HG02938 (cell line): ENCODE data around the gene ARL9.
"Not testable (repeated sequence)": the region's sequence is repeated elsewhere in the genome, so short reads cannot be mapped to it uniquely, and the experiment has no call there.

Source experiments
- ATAC-seq: cut with Tn5 transposase; IDR thresholded peaks from one replicate; pipeline ENCODE4 v1.9.1; 2021; ENCODE audit warnings: mild to moderate bottlenecking, moderate library complexity; ENCODE audit not compliant: unreplicated experiment

ARL9 gene, protein sequence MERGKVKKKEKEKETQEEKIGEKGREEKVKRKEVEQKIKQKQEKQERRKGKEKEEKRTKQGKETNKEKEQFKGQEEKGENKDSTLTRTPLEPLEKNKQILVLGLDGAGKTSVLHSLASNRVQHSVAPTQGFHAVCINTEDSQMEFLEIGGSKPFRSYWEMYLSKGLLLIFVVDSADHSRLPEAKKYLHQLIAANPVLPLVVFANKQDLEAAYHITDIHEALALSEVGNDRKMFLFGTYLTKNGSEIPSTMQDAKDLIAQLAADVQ

DNA sequence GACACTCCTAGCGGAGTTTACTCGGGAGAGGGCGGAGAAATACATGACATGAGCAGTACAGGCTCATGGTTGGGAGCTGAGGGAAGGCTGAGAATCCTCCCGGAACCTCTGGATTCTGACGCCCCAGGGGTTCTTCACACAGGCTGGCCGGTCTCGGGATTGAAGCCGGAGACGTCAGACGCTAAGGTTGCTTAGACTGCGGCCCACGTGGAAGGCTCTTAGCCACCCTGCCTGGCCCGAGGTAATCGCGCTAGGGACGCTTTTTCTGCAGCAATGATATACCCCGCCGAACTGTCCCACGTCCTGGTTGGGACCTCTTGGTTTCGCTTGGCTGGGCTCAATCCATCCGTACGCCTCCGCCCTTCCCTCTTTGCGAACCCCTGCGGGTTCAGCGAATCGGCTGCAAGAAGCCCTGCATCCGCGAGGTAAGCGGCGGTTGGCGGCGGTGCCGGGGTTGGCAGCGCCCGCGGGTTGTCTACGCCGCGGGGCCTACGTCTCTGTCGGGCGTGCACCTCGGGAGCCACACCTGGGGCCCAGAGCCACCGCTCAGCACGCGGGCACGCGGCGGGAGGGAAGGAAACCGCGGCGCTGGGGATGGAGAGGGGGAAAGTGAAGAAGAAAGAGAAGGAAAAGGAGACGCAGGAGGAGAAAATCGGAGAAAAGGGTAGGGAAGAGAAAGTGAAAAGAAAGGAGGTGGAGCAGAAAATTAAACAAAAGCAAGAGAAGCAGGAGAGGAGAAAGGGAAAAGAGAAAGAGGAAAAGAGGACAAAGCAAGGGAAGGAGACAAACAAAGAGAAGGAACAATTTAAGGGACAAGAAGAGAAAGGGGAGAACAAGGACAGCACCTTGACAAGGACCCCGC, at the start of gene ARL9:
ARL9 (plus strand) TSS at position 523 of the 862 bp plus-strand sequence; CDS start at position 595, 72 bp downstream.
- peak; percentile 44 for ATAC-seq

DNA sequence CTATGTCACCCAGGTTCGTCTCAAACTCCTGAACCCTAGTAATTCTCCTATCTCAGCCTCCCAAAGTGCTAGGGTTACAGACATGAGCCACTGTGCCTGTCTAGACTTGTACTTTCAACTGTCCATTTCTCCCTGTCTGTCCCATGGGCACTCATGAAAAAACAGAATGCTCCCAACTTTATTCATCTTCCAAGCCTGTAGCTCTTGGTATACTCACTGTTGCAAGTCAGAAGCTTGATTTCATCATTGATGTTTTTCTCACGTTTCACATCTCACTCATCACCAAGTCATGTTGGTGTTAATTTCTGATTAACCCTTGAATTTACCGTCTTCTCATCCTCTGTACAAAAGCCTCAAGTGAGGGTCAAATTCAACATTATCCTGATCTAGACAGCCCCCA, 45.5 kb upstream of the ARL9 start:
- no peak for ATAC-seq

GRCh38 chr4:56462157-56462556, 43.4 kb upstream of the ARL9 start:
- no peak for ATAC-seq

DNA sequence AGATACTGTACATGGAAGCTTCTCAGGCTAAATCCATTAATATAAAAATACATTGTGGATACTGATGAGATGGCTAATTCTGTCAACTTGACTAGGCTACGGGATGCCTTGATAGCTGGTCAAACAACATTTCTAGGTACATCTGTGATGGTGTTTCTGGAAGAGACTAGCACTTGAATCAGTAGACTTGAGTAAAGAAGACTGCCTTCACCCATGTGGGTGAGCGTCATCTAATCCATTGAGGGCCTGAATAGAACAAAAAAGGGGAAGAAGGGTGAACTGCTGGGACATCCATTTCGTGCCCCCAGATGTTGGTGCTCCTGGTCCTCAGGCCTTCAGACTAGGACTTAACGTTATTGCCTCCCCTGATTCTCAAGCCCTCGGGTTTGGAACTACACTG, 41.9 kb upstream of the ARL9 start:
- ATAC-seq, result no peak

DNA sequence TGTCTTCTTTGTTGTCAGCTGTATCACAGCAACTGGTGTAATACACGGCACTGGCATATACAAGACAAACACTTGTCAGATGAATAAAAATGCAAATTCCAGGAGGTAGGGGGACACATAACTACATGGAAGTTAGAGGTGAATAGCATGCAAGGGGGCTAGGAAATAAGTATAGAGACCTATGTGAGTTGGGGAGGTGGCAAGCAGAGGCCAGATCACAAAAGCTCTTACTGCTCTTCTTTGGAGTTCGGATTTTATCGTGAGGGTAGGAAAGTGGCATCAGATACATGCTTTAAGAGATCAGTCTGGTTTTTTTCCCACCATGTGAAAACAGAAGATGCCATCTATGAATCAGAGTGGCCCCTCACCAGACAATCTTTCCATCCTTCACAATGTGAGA, 41.0 kb upstream of the ARL9 start:
- ATAC-seq, result no peak

DNA sequence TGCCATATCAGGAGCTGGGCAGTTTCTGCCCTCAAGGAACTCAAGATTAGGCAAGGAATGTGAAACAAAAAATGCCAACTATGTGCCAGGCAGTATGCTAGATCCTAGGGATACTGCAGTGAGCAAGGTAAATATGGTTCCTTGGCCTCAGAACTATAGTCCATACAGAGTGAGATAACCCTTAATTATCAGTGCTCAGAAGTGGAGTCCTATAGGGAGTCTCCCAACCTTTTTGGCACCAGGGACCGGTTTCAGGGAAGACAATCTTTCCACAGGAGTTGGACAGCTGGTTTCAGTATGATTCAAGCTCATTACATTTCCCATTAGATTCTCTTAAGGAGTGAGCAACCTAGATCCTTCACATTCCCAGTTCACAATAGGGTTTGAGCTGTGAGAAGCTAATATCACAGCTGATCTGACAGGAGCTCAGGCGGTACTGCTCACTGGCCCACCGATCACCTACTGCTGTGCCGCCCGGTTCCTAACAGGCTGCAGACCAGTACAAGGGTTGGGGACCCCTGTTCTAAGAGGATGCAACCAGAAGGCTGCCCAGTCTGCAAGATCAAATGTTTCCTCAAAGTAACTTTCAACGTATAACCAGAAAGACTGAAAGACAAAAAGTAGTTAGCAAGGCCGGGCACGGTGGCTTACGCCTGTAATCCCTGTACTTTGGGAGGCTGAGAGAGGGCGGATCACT, 39.8 kb upstream of the ARL9 start:
- no peak for ATAC-seq

DNA sequence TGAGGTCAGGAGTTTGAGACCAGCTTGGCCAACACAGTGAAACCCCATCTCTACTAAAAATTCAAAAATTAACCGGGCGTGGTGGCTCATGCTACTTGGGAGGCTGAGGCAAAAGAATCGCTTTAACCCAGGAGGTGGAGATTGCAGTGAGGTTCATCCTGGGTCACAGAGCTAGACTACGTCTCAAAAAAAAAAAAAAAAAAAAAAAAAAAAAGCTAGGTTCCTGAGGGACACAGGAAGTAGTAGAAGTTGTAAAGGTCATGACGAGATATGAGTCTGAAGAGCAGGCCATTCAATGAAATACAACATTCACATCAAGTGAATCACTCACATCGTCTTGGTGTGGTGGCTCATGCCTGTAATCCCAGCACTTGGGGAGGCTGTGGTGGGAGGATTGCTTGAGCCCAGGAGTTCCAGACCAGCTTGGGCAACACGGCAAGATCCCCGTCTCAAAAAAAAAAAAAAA, 39.3 kb upstream of the ARL9 start:
- not testable (repeated sequence) for ATAC-seq

DNA sequence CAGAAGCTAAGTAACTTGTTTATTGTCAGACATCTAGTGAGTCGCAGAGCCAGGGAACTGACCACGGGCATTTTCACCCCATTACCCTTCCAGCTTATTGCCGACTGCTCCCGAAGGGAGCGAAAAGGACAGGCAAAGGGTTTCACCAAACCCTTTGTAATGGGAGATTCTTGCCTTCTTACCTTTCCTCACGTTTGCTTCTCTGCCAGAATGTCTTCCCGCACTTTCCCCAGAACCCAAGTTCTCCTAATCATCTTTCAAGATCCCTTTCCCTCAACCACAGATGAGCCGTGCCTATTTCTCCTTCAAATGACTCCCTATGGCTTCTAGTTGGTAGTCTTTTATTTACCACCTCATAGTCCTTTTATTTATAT, 38.7 kb upstream of the ARL9 start:
- ATAC-seq, result no peak

GRCh38 chr4:56467284-56468096, 38.1 kb upstream of the ARL9 start, which contains the start of gene SRP72:
Gene SRP72 (plus strand): TSS chr4:56467617. CDS start chr4:56467636, 19 bp downstream.
- ATAC-seq, result peak; percentile 94

DNA sequence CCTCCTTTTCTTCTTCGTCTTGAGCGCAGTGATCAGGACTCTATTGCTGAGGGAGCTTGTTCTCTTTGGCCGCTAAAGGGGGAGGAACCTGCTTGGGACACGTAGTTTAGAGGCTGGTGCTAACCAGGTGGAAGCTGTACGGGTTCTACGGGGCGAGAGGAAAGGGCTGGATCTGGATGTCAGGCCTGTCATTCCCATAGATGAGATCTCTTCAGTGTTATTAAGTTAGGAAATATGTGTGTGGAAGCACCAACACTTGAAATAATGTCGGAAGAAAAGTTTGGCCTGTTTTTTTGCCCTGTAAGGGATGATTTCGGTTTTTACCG, 37.5 kb upstream of the ARL9 start:
- peak; percentile 37 for ATAC-seq

DNA sequence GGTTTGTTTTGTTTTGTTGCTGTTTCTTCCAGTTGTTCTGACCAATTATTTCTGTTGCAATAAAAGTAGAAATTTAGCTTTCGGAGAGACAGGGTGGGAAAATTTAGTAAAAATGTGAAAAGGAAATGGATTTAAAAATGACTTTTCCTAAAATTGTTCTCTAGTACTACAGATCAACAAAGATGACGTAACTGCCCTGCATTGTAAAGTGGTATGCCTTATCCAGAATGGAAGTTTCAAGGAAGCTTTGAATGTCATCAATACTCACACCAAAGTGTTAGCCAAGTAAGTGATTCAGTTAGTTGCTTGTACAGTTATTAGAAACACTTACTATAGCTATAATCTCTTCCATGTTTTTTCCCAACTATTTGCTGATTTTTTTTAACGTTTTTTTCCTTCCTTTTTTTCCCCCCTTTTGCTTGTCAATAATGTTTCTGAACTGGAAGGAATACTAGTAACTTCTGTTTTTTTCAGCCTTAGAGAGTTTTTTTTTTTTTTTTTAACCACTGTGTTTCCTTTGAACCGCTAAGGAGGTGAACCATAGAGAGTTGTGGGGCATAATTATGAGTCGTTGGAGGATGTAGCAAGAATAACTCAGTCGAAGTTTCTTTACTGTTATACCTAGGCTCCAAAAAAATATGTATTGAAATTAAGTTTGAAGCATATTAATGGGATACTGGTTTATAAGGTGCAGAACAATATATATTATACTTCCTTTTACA, 35.9 kb upstream of the ARL9 start:
- no peak for ATAC-seq

DNA sequence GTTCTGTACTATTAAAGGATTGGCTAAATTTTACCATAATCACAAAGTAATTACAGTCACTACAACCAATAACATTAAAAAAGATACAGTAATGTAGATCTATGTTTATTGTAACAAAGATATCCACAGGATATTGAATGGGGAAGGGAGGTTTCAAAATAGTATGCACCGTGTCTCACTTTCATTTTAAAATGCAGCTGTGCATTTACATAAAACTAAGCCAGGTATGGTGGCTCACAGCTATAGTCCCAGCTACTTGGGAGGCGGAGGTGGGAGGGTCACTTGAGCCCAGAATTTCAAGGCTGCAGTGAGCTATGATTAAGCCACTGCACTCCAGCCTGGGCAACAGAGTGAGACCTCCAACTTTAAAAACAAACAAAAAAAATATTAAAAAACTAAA, 29.7 kb upstream of the ARL9 start:
- ATAC-seq, result peak; percentile 84

- no peak for ATAC-seq
Measured at GRCh38 chr4:56477192-56477702, 28.3 kb upstream of the ARL9 start.

- ATAC-seq, result no peak
Measured at GRCh38 chr4:56480691-56481090, 24.9 kb upstream of the ARL9 start.

DNA sequence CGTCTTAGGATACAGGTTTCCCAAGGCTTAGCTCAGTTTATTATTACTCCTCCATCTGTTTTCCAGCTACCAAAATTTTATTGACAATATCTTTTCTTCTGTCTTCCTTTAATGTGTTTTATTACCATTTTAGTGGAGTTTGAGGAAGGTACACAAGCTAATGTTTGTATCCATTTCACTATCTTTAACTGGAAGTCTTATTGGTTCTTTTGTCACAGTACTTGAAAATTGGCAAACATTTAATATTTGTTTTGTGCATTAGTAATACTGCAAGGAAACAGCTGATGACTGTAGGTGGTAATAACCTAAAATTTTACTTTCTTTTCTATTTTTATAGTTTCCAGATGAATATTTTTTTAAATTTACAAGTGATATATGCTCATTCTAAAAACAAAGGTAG, 9.3 kb upstream of the ARL9 start:
- ATAC-seq, result no peak

DNA sequence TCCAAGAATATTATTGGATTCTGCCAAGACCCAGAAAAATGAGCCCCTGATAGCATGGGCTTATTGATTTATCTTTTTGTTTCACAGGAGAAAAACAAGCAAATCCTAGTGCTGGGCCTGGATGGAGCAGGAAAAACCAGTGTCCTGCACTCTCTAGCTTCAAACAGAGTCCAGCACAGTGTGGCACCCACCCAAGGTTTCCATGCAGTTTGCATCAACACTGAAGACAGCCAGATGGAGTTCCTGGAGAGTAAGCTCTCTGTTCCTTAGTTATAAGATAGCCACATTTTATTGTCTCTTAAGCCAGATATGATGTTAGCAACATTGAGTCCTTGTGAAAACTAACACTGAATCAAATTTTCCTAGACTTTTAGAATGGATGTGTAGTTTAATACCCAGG, 5.5 kb downstream of the ARL9 start:
- ATAC-seq, result no peak

DNA sequence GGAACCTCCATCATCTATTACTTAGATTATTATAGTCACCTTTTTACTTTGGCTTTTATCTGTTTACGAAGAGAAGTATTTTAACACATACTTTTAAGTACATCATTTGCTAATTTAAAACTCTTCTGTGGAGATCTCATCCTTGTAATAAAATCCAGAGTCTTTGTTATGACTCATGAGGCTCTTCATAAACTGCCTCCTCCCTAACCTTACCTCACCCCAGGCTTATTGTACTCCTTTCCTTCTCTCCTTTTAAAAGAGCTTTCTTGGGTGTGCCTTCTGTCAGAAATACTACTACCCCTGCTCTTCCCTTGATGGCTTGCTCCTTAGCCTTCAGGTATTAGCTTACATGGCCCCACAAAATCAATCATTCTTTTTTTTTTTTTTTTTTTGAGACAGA, 6.6 kb downstream of the ARL9 start:
- ATAC-seq, result no peak

DNA sequence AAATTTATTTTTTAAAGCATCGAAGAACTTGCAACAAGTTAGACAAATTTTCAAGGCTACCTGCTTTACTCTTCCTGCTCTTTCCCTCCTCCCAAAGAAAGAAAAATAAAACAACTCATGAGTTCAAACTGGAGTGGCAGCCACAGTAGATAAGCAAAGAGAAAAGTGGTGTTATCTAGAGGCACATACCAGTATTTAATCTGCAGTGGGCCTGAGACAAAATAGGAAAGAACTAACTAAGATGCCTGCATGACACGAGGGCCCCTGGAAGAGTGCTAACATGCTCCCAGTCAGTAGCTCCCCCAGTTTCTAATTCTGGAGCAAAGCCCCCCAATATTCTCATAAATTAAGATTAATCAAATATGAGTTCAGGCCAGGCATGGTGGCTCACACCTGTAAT, 7.9 kb downstream of the ARL9 start:
- ATAC-seq, result no peak

DNA sequence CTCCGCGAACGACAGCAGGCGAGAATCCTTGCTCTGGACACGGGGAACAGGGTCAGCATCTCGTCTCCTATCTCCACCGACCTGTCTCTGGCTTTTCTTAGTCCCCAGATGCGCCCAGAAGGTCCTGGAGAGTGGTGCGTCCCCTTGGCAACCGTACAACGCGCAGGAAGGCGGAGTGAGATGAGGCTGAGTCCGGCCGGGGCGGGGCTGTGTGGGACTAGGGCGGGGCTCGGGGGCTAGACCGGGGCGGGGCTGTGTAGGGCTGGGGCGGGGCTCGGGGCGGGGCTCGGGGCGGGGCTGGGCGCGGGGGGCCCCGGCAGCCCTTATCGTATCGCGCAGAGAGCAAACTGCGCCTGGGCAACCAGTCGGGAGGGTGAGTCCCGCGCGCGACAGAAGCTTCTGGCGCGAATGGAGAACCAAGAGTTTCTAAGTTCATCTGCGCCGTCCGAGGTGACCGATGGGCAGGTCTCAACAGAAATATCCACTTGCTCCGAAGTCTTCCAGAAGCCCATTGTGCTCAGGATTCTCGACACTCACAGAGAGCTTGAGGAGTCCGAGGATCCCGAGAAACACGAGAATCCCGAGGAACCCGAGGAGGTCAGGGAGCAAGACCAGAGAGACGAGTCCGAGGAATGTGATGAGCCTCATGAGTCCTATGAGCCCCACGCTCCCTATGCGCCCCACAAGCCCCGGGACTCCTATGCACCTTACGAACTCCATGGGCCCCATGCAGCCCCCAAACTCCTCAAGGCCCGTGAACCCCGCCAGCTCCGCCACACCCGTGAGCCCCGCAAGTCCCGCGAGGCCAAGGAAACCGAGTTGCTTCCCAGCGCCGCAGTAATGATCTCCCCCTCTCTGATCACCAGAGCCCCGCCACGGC, 24.9 kb downstream of the ARL9 start:
- ATAC-seq, result peak; percentile 93
